ENCODE data around the gene UNC5CL. TPM values are rescaled to one million over a fixed set of nuclear protein-coding genes. Genes with fewer than 3 reads are reported as not detected.

UNC5CL gene, protein sequence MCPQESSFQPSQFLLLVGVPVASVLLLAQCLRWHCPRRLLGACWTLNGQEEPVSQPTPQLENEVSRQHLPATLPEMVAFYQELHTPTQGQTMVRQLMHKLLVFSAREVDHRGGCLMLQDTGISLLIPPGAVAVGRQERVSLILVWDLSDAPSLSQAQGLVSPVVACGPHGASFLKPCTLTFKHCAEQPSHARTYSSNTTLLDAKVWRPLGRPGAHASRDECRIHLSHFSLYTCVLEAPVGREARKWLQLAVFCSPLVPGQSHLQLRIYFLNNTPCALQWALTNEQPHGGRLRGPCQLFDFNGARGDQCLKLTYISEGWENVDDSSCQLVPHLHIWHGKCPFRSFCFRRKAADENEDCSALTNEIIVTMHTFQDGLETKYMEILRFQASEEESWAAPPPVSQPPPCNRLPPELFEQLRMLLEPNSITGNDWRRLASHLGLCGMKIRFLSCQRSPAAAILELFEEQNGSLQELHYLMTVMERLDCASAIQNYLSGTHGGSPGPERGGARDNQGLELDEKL
- total RNA-seq, result 1.2 and 1.3 TPM in 2 replicates

DNA sequence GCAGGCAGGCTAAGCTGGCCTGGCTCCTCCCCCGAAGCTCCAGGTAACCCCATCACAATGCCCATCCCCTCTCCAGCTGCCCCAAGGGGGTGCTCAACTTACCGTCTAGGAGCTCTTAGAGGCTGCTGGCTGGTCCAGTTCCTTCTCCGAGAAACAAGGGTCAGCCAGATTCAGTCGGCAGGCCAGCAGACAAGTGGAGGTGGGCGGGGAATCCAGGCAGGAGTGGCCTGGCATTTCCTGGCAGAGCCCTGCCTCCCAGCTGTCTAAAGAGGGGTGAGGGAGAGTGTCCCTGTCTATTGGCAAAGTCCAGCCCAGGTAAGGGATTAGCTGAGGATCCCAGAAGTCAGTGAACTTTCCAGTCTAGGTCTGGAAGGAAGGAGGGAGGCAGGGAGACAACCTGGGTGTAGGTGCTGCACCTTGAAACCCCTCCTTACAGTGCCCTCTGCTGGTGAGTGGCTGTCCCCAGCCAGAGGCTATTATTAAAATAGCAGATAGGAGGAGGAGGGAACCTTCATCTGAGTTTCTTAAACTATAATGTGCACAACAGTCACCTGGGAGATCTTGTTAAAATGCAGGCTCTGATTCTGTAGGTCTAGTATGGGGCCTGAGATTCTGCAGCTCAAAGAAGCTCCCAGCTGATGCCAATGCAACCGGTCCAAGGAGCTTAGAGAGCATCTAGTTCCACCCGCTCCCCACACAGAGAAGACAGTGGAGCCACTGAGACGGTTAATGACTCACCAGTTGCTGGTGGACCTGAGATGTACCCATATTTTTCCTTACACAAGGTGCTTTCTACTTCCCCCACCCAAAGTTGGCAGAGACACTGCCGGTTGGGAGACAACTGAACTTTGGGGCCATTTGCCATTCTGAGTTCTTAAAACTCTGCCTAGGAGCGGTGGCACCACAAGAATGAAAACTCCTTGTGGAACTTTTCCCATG, at the start of gene UNC5CL:
Gene UNC5CL (minus strand): TSS at position 162 of the 939 bp plus-strand sequence. CDS start 4,147 bp downstream, outside the sequence.
- intact Hi-C loops (cut with micrococcal nuclease), result loop anchor here (1.0 kb wide), 2 partner anchors 10 to 33 kb away; no protein-coding TSS in a partner anchor

DNA sequence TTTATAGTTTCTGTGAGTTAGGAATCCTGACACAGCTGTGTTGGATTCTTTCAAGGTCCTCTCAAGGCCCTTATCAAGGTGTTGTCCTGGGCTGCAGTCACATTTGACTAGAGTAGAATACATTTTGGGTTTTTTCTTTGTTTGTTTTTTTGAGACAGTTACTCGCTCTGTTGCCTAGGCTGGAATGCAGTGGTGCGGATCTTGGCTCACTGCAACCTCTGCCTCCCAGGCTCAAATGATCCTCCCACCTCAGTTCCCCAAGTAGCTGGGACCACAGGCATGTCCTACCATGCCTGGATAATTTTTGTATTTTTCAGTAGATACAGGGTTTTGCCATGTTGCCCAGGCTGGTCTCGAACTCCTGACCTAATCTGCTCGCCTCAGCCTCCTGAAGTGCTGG, 49.4 kb upstream of the UNC5CL start:
- intact Hi-C loops (cut with micrococcal nuclease), result no loop called here

DNA sequence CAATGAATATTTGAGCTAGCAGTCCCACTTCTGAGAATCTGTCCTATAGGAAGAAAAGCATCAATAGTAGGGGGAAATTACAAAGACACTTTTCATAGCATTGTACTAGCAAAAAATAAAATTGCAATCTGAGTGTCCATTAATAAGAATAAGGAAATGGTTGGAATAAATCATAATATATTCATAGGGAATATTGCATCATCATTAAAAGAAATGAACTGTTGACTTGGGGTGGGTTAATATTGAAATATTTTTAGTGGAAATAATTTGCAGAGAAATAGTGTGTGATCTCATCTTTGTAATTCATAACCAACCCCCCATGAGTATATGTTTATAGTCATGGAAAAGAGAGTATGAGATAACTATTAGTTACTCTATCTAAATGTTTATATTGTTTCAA, 46.2 kb upstream of the UNC5CL start:
- intact Hi-C loops (cut with micrococcal nuclease), result no loop called here

DNA sequence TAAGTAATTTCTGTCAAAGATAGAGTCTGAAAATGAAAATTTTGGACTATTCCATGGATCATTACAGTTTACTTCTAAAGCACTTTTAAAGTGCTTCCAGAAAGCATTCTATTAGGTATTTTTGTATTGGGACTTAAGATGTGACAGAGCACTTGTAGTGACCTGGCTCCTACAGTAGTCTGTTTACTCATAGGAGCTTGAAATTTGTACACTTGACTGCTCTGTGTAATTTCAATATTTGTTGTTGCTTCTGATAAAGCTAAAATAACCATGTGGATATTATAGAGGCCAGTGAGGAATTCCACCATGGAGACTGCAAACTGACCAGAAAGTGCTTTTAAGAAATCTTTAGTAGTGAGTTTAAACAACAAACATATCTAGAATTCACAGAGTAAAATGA, 44.1 kb upstream of the UNC5CL start:
- intact Hi-C loops (cut with micrococcal nuclease), result no loop called here

DNA sequence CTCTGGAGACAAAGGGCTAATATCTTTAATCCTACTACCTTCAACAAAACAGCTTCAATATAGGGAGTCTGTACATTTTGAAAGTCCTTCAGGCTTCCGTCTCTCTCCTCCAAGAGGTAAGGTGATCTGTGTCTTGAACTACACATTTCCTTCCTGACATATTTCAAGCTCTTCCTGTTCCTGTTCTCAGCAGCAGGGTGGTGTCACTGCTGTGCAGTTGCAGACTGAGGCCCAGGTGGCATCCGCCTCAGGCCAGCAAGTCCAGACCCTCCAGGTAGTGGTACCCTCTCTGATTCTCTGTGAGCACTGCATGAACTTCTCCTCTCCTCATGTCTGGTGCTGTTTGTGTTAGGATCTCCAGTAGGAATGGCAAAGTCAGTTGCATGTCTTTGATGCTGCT, 41.6 kb upstream of the UNC5CL start:
- intact Hi-C loops (cut with micrococcal nuclease), result no loop called here

DNA sequence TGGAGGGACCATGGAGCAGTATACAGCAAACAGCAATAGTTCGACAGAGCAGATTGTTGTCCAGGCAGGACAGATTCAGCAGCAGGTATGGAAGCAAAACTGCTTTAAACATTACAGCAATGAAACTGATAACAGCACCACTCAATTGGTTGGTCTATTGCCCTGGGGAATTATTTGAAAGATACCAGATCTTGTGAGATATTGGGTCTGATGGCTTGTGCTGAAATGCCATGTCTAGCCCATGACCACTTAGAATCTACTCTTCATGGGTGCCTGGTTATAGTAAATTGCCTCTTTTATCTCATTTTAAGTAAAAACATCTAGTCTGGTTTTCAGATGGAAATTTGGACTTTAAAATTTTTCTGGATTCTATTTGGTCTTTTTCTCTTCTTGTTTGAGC, 40.1 kb upstream of the UNC5CL start:
- intact Hi-C loops (cut with micrococcal nuclease), result loop anchor here (5.0 to 10.0 kb wide), 2 partner anchors 1313 to 1696 kb away; no protein-coding TSS in a partner anchor

DNA sequence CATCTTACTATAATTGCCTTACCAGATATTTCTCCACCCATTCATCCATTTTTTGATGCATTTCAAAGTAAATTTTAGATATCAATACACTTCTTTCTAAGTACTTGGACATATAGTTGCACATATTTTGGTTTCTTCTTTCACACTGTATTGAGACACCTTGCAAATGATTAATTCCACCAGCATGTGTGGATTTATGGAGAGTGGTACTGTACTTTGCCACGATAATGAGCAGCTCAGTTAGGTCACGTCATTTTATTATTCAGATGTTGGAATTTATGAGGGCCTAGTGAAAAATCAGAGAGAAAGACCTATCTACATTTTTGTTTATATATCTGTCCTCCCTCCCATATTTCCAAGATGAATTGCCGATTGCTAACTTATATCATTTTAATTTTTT, 39.1 kb upstream of the UNC5CL start:
- intact Hi-C loops (cut with micrococcal nuclease), result loop anchor here (5.0 to 10.0 kb wide), 2 partner anchors 1314 to 1697 kb away; no protein-coding TSS in a partner anchor

DNA sequence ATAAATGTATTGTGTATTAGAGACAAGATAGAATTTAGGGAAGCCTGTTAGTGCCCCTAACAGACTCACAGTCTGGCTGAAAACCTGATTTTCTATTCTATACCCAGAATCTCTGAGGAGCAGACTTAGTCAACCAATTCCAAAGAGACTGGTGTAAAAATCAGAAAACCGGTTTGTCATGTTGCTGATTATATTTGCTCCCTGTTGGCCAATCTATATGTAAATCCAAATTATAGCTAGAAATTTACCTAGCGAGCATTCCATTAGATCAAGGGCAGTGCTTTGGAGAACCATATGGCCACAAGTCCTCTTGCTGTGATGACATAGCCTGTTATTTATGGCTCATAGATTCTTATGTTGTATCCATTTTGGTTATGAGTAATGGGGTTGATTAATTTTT, 38.5 kb upstream of the UNC5CL start:
- intact Hi-C loops (cut with micrococcal nuclease), result loop anchor here (2.0 to 10.0 kb wide), 3 partner anchors 241 to 1697 kb away; no protein-coding TSS in a partner anchor

DNA sequence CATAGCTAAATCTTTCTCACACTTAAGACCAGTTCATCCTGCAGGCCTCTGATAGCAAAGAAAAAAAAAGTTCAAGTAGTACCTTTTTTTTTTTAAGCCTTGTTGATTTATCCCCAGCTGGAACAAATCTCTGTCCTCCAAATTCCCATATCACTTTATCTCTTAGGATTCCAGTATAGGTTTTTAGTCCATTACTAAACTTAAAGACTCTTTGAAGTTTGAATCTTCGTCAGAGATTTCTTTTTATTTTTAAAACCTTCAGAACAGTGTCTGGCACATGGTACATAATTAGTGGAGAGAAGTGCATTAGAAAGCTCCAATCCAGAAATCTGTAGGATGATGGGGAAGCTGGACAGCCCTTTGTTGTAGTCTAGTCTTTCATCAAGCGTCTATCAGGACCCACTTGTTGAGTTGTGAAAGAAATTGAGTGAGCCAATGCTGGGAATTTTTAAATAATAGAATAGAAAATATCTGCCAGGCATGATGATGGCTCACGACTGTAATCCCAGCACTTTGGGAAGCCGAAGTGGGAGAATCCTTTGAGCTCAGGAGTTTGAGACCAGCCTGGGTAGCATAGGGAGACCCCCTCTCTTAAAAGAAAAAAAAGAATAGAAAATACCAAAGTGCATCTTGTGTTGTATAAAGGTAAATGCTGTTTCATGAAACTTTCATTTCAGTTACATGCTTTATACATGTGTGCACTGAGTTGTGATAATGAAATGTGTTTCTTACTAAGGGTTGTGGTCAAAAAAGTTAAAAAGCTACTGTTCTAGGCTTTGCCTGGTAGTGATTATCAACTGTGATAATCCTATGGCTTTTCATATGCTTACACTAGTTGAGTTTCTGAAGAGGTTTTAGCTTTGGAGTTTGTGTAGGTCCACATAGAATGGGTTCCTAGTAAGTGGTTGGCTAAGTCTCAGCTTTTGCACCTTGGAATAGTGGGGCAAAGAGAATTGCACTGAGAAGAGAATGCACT, 36.9 kb upstream of the UNC5CL start:
- intact Hi-C loops (cut with micrococcal nuclease), result loop anchor here (2.0 to 10.0 kb wide), 3 partner anchors 243 to 1699 kb away; no protein-coding TSS in a partner anchor

DNA sequence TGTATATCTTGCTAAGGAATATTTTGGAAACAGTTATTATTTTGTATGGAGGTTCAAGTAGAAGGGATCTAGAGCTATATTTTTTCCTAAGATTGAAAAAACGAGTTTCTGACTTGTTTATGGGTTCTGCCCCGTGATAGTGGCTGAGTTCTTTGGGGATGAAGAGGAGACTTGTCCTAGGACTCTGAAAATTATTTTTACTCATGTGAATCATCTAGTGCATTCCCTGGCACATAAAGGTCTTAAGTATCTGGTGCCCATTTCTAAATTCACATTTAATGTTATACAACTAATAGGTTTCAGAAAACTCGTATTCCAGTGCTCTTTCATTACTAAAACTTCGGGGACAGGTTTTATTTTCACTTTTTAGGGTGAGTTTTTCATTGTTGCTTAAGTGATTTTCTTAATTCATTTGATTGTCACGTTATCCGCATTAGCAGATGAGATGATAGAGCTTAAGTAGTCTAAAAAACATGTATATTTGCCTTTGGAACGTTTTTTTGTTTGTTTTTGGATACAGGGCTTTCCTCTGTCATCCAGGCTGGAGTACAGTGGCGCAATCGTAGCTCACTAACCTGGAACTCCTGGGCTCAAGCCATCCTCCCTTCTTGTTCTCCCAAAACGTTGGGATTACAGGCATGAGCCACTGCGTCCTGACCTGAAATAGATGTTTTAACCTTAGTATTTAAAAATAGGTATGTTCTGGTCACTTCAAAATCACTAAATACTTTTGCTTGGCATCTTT, 35.8 kb upstream of the UNC5CL start:
- intact Hi-C loops (cut with micrococcal nuclease), result loop anchor here (5.0 to 10.0 kb wide), 6 partner anchors 472 to 1963 kb away; partner anchors contain the start of genes FOXP4 and TAF8

DNA sequence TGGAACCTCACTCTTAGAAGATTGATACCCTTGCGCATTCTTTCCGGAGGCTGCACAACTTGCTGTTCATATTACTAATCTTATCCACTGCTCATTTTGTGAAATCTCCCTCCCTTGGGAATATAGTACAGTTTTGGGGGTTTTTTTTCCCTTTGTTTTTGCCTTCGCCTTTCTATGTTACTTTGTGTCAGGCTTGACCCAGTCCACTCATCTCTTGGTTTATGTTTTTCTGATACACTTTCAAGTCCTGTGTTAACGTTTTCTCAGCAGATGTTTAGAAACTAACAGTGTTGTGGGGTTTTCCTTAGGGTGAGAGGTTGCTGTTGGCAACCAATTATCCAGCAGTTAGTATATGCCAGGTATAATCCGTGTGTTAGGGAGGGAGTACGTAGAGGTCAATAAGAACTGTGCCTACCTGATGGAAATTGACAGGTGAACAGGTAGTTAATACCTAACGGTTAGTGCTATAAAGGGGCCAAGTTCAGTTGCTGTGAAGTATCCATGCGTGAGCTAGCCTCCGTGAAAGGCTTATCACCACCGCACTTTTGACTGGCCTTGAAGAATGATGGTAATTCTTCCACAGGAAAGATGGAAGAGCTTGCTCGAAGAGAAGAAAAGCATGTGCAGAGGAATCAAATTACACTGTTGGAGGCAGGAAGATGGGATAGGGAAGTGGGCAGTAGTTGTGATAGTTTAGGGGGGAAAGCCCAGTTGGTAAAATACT, 35.1 kb upstream of the UNC5CL start:
- intact Hi-C loops (cut with micrococcal nuclease), result loop anchor here (2.0 to 10.0 kb wide), 8 partner anchors 109 to 1962 kb away; partner anchors contain the start of genes FOXP4, TAF8 and TOMM6

DNA sequence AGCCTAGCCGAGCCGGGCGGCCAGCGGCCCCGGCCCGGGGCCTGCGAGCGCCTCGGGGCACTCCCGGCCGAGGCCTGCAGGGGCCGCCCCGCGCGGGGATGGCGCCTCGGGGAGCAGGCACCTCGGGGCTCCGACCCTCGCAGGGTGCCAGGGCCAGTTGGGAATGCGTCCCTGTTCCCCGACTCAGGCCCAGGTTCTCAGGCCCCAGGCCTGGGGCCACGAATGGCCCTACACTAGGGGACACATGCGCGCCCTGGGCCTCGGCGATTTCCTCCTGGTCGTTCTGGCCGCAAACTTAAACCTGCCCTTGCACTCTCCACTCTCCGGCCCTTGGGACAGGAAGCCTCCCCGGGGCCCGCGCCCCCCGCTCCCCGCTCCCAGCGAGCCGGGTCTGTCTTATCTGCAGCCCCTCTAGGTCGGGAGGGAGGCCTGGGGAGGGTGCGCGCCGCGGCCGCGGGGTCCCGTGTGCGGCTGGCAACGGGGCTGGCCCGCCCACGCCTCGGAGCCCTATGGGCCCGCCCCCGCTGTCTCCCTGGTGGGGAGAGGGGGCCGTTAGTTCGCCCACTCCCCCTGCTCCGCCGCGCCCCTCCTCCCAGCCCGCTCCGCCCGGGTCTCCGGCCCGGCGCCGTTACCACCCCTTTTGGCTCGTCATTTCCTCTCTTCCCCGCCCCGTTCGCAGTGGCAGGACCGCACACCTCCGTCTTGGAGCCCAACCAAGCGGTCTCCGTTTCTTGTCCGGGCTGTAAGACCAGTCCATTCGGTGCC, 34.4 kb upstream of the UNC5CL start:
- intact Hi-C loops (cut with micrococcal nuclease), result loop anchor here (2.0 to 10.0 kb wide), 8 partner anchors 109 to 1961 kb away; partner anchors contain the start of genes FOXP4, TAF8 and TOMM6

DNA sequence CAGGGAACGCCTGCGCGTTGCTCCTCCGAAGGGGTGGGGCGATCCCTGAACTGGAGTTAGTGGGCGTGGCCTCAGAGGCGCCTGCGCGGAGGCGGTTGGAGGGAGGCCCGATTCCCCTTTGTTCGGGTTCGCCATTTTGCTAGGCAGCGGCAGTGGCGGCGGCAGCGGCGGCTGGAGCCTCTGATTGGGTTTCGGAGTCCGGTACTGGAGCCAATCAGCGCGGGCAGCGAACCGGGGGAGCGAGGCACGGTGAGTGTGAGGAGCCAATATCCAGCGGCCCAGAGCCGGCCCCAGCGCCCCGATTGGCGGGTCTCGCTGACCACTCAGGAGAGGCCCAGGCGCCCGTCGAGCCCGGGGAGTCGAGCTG, 33.8 kb upstream of the UNC5CL start, which contains the start of gene NFYA:
Gene NFYA (plus strand): TSS at position 139 of the 367 bp plus-strand sequence. CDS start 6,116 bp downstream, outside the sequence.
- intact Hi-C loops (cut with micrococcal nuclease), result loop anchor here (1.0 to 10.0 kb wide), 10 partner anchors 46 to 1961 kb away; partner anchors contain the start of genes FOXP4, TAF8 and TOMM6

DNA sequence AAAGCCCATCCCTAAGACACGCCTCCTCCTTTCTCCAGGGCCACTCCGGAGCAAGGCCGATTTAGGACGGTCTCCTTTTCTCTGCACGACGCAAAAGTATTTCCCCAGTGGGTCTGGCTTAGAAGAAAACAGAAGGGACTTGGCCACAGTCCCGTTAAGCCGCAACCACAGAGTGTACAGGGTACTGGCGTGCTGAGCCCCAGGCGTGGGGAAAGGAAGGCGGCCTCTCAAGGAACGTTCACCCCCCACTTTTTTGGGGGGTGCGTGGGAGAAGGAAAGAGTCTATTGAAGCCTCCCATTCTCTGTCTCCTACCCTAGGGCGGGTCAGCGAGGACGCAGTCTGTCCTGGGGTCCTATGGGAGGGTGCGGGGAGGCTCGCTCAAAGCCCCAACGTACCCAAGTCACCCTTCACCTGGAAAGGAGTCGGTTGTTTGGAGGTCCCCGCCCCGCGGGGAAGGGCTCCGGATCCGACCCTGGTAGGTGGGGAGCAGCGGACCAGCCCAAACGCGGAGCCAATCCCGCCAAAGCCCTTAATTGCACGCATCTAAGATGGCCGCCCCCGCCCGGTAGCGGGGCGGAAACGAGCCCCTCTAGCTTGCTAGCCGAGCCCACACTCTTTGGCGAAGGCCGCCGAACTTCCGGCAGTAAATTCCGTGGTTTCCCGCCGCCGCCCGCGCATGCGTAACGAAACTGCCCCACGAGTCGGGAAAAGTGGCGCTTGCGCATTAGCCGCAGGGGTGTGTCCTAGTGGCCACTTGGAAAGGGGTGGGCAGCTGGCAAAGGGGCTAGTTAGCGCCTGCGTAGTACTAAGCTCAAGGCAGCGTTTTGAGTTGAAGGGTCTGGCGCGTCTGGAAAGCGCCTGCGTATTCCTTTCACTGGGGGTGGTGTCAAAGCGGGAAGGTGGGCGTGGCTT, 33.2 kb upstream of the UNC5CL start, which contains the start of gene OARD1:
Gene OARD1 (minus strand): TSS at position 434 of the 913 bp plus-strand sequence. CDS start 722 bp downstream, outside the sequence.
- intact Hi-C loops (cut with micrococcal nuclease), result loop anchor here (1.0 to 10.0 kb wide), 10 partner anchors 45 to 1960 kb away; partner anchors contain the start of genes FOXP4, TAF8 and TOMM6

DNA sequence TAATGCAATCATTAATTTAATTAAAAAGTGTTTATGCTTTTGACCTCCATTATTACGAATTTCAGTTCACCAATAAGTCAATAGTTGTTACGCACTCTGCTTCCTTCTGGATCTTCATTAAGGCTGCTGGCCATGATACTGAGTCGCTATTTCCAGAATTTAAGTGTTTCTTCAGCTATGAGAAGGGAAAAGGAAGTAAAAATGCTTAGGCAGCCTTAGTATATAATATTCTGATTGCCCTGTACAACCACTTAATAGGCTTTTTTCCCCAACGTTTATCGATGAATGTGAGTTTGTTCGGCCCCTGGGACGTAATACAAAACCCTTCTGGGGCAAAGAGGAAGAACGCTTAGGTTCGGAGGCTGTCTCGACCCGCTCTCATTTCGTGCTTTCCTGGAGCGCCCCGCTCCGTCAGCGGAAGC, 32.5 kb upstream of the UNC5CL start:
- intact Hi-C loops (cut with micrococcal nuclease), result loop anchor here (5.0 to 10.0 kb wide), 5 partner anchors 476 to 1959 kb away; partner anchors contain the start of genes FOXP4 and TAF8

DNA sequence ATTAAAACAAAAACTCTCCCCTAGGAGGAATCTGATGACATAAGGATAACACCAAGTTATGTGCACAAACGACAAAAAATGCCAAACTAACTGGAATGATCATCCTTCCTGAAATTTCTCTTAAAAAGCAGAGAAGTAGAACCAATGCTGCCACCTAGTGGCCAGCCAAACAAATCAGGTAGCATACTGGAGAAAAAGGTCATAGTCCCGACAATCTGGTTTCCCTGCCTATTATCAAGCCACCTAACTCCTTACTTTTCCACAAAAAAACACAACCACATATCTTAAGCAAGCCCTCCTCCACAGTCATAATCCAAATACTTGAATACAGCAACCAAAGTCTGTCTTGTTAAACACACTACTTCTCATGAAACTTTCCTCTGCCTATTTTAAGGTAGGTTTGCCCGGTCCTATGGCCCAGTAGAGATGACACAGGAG, 27.9 kb upstream of the UNC5CL start:
- intact Hi-C loops (cut with micrococcal nuclease), result loop anchor here (1.0 kb wide), 2 partner anchors 40 to 61 kb away; no protein-coding TSS in a partner anchor

Measured in T-helper 2 cell treated with Interferon-gamma antibody and Interleukin-4, amounts not matched to agents 100 ng/mL and 5 ng/mL, for 36 hours (primary cell).